ENCODE measurements around the gene TMEM190.
"Not testable (repeated sequence)": the region's sequence is repeated elsewhere in the genome, so short reads cannot be mapped to it uniquely, and the experiment has no call there.

TMEM190 gene

GRCh38 chr19:55391702-55392615 lies 15.3 kb downstream of the TMEM190 start:
- DNase-seq (ENCODE audit: low read depth), result no peak

- DNase-seq (ENCODE audit: low read depth), result no peak
Measured at GRCh38 chr19:55392820-55393761, 16.5 kb downstream of the TMEM190 start.

GRCh38 chr19:55398200-55398925 lies 21.7 kb downstream of the TMEM190 start:
- DNase-seq (ENCODE audit: low read depth), result no peak

GRCh38 chr19:55400281-55401087 lies 23.9 kb downstream of the TMEM190 start:
- DNase-seq (ENCODE audit: low read depth), result no peak

DNA sequence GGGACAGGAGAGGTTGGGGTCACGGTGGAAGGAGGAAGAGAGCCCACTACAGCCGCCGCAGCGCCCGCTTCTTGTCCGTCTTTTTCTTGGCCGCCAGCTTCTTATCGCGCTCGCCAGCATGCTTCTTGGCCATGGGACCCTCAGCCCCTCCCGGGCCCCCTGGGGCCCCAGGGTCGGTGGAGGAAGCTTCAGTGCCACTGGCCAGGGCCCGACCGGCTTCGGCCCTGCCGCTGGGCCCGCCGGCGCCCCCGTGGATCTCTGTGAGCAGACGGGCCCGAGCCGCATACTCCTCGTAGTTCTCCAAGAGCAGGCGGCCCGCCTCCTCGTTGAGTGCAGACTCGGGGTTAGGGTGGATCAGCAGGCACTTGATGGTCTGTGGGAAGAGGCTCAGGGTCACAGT lies 24.8 kb downstream of the TMEM190 start:
- not testable (repeated sequence) for DNase-seq (ENCODE audit: low read depth)

GRCh38 chr19:55402509-55402908 lies 25.9 kb downstream of the TMEM190 start:
- no peak for DNase-seq (ENCODE audit: low read depth)

- DNase-seq (ENCODE audit: low read depth), result no peak
Measured at GRCh38 chr19:55405638-55406037, 29.0 kb downstream of the TMEM190 start.

DNA sequence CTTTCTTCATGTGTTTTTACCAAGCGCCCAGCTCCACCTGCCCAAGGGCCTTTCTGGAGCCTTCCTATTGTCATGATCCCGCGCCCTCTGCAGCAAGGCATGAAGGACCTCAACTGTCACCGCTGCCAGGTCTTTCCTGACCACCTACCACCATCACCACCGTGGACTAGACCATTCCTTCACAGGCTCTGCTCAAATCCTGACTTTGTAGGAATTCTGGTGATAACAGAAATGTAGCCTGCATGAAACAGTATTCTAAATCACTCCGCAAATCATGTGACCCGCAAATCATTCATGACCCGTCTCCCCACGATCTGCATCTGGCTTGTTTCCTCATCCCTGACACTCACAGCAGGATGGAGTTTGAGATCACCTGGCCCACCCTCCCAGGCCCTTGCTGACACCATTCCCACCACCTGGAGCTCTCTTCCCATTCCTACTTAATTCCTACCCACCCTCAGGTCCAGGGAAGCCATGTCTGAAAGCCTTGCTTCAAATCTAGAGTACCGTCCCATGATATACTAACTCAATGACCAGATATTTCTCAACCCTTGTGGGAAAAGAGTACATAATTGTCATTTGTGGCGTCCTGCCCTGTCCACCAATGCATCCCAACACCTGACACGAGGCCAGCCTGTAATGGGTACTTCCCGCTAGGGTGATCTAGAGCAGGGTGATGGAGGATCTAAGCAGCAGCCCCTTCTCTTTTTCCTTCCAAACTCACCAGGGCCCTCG lies 29.6 kb downstream of the TMEM190 start:
- no peak for DNase-seq (ENCODE audit: low read depth)

GRCh38 chr19:55406826-55407549 lies 30.4 kb downstream of the TMEM190 start:
- no peak for DNase-seq (ENCODE audit: low read depth)

DNA sequence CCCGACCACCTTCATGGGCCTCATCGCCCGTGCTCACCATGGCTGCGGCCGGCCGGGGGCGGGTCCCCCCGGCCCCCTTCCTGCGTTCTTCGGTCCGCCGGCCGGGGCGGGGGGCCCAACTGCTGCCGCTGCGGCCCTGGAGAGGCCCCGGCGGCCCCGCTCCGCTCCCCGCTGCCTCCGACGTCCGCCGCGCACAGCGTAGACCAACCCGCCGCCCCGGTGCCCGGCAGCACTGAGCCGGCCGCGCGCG lies 30.8 kb downstream of the TMEM190 start, which contains the start of gene UBE2S:
TSS of gene UBE2S (minus strand) at position 239 of the 250 bp plus-strand sequence. CDS start at position 40, 199 bp downstream.
- DNase-seq (ENCODE audit: low read depth), result not testable (repeated sequence)

- DNase-seq (ENCODE audit: low read depth), result peak; percentile 93
Measured at GRCh38 chr19:55407800-55408532, 31.3 kb downstream of the TMEM190 start.

DNA sequence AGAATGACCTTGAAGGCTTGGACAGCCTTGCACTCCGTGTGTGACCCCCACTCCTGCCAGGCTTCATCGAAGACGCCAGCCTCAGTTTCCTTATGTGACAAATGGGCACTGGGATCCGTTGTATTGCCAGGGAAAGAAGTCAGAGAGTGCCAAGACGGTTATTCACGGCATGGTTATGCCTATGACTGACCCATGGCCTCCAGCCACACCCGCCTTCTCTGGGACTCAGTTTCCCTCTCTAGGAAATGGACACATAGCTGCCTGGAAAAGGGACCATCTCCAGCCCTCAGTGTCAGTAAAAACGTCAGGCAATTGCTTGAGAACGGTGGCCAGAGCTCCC lies 31.9 kb downstream of the TMEM190 start:
- no peak for DNase-seq (ENCODE audit: low read depth)

- not testable (repeated sequence) for DNase-seq (ENCODE audit: low read depth)
Measured at GRCh38 chr19:55409179-55409578, 32.6 kb downstream of the TMEM190 start.

GRCh38 chr19:55410168-55410567 lies 33.5 kb downstream of the TMEM190 start:
- no peak for DNase-seq (ENCODE audit: low read depth)

DNA sequence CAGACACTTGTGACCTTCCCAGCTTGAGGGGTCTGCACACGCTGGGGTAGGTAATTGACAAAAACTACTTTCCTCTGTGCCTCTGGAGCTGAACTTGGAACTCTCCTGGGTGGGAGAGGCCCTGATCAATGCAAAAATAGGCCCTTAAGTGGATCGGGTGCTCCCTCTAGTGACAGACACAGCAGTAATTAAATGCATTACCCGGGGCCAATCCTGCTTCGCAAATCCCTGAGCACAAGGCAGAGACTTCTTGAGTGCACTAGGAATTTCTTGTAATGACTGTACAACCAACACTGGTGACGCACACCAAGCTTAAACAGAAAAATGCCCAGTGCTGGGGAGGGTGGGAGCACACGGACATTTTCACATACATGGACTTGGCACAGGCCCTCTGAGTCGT lies 41.6 kb downstream of the TMEM190 start:
- no peak for DNase-seq (ENCODE audit: low read depth)

GRCh38 chr19:55419103-55419502 lies 42.5 kb downstream of the TMEM190 start:
- DNase-seq (ENCODE audit: low read depth), result no peak

DNA sequence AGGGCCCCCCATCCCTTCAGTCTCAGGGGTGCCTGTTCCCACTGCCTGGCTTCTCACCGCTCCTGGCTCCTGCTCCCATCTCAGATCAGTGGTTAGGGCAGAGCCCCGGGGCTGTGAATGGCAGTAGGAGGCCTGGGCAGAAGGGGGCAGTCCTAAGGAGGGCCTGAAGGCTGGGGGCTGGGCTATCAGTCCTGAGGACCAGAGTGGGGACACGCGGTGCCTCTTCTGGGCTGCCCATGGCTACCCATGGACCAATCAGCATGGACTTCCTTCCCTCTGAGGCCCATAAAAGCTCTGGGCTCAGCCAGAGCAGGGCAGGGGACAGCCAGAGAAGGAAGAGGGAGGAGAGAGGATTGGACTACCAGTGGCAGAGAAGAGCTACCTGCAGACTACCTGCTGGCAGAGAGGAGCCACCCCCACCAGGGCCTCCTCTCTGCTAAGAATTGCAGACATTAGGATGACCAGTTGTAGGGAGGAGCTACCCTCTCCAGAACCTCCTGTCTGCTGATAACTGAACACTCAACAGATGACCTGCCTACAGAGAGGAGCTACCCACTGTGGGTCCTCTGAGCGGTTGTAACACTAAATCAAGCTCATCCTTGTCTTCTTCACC lies 43.1 kb downstream of the TMEM190 start:
- DNase-seq (ENCODE audit: low read depth), result no peak

DNA sequence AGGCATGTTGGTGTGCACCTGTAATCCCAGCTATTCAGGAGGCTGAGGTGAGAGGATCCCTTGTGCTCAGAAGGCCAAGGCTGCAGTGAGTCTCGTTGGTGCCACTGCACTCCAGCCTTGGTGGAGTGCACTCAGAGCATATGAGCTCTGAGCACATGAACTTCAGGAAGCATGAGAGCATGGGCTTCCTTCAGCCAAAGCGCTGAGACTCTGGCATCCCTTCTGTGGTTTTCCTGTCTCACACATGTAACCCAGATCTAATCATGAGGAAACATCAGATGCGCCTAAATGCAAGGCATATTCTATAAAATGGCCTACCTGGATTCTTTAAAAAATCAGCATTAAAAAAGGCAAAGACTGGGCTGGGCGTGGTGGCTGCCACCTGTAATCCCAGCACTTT lies 44.7 kb downstream of the TMEM190 start:
- not testable (repeated sequence) for DNase-seq (ENCODE audit: low read depth)

All from stimulated activated CD8-positive, alpha-beta memory T cell treated with anti-CD3 and anti-CD28 coated beads, Interleukin-12 subunit alpha, Interleukin-12 subunit beta, amount 100 ng/mL, for 4 hours (primary cell).